Measurements from ENCODE around the gene RSPO4. TPM values are rescaled to one million over a fixed set of nuclear protein-coding genes. Genes with fewer than 3 reads are reported as not detected.
A peak's percentile ranks its signal among the peaks of the same experiment; 100 is the strongest.

Gene RSPO4
- total and polyA plus RNA-seq, 2 donors from 2014 or later, result 0.13 to 0.45 TPM

DNA sequence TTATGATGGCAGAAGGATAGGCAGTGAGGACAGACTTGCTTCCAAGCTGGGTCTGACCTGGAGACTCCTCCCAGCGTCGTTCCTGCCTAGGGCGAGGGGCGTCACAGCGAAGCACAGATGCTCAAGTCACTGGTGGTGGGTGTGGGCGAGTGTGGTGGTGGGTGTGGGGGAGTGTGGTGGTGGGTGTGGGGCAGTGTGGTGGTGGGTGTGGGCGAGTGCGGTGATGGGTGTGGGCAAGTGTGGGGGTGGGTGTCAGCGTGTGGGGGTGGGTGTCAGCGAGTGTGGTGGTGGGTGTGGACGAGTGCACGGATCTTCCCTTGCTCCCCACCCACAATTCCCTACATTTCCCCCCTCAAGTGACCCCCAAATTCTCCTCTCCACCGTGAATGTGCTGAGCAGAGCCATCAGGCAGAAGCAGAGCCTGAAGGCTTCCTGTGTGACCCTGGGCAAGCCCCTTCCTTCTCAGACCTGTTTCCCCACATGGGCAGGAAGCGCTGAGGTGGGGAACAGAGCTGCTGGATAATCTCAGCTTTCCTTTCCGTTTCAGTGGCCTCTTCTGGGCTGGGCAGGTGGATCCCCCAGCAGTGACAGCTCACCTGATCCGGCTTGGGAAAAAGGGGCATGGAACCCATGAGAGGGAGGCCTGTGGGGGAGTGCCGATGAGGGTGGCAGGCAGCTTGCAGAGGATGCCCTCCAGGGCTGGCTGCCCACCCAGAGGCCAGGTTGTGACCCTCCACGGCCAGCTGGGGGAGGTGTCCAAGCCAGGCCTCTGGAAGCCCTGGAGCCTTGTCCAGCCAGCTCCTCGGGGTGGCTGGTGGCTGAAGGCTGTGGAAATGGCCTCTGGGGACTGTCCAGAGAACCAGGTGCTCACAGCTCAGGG is 42.9 kb downstream of the RSPO4 start:
- H3K9ac ChIP-seq (ENCODE audit: low read length in 3 of 3), result no peak overlapping the region
- TF ChIP-seq, protein P1, sequence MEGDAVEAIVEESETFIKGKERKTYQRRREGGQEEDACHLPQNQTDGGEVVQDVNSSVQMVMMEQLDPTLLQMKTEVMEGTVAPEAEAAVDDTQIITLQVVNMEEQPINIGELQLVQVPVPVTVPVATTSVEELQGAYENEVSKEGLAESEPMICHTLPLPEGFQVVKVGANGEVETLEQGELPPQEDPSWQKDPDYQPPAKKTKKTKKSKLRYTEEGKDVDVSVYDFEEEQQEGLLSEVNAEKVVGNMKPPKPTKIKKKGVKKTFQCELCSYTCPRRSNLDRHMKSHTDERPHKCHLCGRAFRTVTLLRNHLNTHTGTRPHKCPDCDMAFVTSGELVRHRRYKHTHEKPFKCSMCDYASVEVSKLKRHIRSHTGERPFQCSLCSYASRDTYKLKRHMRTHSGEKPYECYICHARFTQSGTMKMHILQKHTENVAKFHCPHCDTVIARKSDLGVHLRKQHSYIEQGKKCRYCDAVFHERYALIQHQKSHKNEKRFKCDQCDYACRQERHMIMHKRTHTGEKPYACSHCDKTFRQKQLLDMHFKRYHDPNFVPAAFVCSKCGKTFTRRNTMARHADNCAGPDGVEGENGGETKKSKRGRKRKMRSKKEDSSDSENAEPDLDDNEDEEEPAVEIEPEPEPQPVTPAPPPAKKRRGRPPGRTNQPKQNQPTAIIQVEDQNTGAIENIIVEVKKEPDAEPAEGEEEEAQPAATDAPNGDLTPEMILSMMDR (IDR thresholded peaks at IDR 0.05; ENCODE audit: borderline replicate concordance, extremely low read depth, insufficient read depth), result no peak
- no peak overlapping the region for H3K4me3 ChIP-seq (ENCODE audit: low read length in 3 of 3)
- DNase-seq (peak in 1 of 5 donors; percentile 14), FAIRE-seq (no peak)
- H3K4me1 ChIP-seq (ENCODE audit: control insufficient read depth in 2 of 3, insufficient read depth in 2 of 3, low read depth in 1 of 3, low read length in 3 of 3), result peaks cover 0 to 3% (median 2%) of the 10 kb centered on the region in 3 donors
- H3K27ac ChIP-seq (ENCODE audit: low read depth in 2 of 2, low read length in 2 of 2), result no peak overlapping the region
- H3K36me3 ChIP-seq (ENCODE audit: control insufficient read depth in 2 of 3, insufficient read depth in 3 of 3, low read length in 3 of 3), result no peaks in the 10 kb centered on the region
- peaks cover 3% of the 10 kb centered on the region for H3K27me3 ChIP-seq (ENCODE audit: control insufficient read depth, insufficient read depth, low read length)
- no peaks in the 10 kb centered on the region for H3K9me3 ChIP-seq (ENCODE audit: control insufficient read depth in 2 of 3, insufficient read depth in 1 of 3, low read length in 3 of 3)
- intact Hi-C loops (cut with DNase I), result loop anchor here (5.0 kb wide), 1 partner anchor 142 kb away; no protein-coding TSS in a partner anchor

DNA sequence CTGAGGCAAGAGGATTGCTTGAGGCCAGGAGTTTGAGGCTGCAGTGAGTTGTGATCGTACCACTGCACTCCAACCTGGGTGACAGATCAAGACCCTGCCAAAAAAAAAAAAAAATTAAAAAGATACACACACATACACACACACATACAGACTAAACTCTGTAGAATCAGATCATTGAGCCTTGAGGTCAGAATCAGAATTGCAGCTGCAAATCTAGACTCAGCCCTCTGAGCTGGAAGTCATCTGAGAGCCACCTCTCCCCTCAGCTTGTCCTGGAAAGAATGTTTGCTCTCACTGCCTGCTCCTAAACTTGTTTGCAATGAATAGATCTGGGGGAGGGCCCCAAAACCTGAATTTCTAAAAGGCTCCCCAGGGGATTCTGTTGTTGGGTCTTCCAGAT is 44.6 kb downstream of the RSPO4 start:
- H3K36me3 ChIP-seq (ENCODE audit: control insufficient read depth in 2 of 3, insufficient read depth in 3 of 3, low read length in 3 of 3), result no peaks in the 10 kb centered on the region
- TF ChIP-seq, protein P1 (IDR thresholded peaks at IDR 0.05; ENCODE audit: borderline replicate concordance, extremely low read depth, insufficient read depth), result no peak
- H3K9ac ChIP-seq (ENCODE audit: low read length in 3 of 3), result no peak overlapping the region
- DNase-seq (no peak), FAIRE-seq (no peak)
- H3K9me3 ChIP-seq (ENCODE audit: control insufficient read depth in 2 of 3, insufficient read depth in 1 of 3, low read length in 3 of 3), result no peaks in the 10 kb centered on the region
- H3K27ac ChIP-seq (ENCODE audit: low read depth in 2 of 2, low read length in 2 of 2), result no peak overlapping the region
- H3K4me1 ChIP-seq (ENCODE audit: control insufficient read depth in 2 of 3, insufficient read depth in 2 of 3, low read depth in 1 of 3, low read length in 3 of 3), result peaks cover 0 to 3% (median 2%) of the 10 kb centered on the region in 3 donors
- no peak overlapping the region for H3K4me3 ChIP-seq (ENCODE audit: low read length in 3 of 3)
- H3K27me3 ChIP-seq (ENCODE audit: control insufficient read depth, insufficient read depth, low read length), result peaks cover 3% of the 10 kb centered on the region
- intact Hi-C loops (cut with DNase I), result loop anchor here (5.0 kb wide), 1 partner anchor 140 kb away; no protein-coding TSS in a partner anchor

DNA sequence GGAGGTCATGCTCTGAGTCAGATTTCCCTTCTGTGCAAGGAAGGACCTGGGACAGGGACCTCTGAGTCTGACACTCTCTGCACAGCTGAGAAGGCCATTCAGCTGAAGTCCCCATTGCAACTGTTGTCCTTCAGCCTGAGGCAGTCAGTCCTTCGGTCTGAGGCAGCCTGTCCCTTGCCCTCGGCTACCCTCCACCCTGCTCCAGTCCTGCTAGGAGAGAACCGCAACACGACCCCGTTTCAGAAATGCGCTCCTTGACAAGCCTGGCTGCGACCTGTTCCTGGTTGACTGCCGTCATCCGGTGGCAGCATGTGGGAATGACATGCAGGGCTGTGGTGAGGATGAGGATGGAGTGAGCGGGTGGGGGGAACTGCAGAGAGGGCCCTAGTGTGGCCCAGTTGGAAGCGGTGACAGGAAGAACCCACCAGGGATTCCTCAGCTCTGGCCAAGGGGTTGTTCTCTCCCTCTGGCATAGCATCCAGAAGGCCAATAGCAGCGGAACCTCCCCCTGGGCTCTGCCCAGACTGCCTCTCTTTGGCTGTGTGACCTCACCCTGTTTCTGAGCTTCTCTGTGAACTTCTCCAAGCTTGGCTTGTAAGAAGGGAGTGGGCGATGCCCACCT is 45.7 kb downstream of the RSPO4 start:
- H3K4me3 ChIP-seq (ENCODE audit: low read length in 3 of 3), result no peak overlapping the region
- DNase-seq (peak; percentile 77 to 83 (median 81)), FAIRE-seq (no peak)
- no peak overlapping the region for H3K9ac ChIP-seq (ENCODE audit: low read length in 3 of 3)
- intact Hi-C loops (cut with DNase I), result loop anchor here (5.0 kb wide), 1 partner anchor 139 kb away; no protein-coding TSS in a partner anchor
- no peak overlapping the region for H3K27ac ChIP-seq (ENCODE audit: low read depth in 2 of 2, low read length in 2 of 2)
- peaks cover 3% of the 10 kb centered on the region for H3K27me3 ChIP-seq (ENCODE audit: control insufficient read depth, insufficient read depth, low read length)
- peaks cover 0 to 3% (median 2%) of the 10 kb centered on the region in 3 donors for H3K4me1 ChIP-seq (ENCODE audit: control insufficient read depth in 2 of 3, insufficient read depth in 2 of 3, low read depth in 1 of 3, low read length in 3 of 3)
- H3K9me3 ChIP-seq (ENCODE audit: control insufficient read depth in 2 of 3, insufficient read depth in 1 of 3, low read length in 3 of 3), result no peaks in the 10 kb centered on the region
- TF ChIP-seq, protein P1 (IDR thresholded peaks at IDR 0.05; ENCODE audit: borderline replicate concordance, extremely low read depth, insufficient read depth), result peak; percentile 92
- H3K36me3 ChIP-seq (ENCODE audit: control insufficient read depth in 2 of 3, insufficient read depth in 3 of 3, low read length in 3 of 3), result no peaks in the 10 kb centered on the region

Data from kidney (tissue), 14 donors.